ENCODE results near the gene GPR108.

DNA sequence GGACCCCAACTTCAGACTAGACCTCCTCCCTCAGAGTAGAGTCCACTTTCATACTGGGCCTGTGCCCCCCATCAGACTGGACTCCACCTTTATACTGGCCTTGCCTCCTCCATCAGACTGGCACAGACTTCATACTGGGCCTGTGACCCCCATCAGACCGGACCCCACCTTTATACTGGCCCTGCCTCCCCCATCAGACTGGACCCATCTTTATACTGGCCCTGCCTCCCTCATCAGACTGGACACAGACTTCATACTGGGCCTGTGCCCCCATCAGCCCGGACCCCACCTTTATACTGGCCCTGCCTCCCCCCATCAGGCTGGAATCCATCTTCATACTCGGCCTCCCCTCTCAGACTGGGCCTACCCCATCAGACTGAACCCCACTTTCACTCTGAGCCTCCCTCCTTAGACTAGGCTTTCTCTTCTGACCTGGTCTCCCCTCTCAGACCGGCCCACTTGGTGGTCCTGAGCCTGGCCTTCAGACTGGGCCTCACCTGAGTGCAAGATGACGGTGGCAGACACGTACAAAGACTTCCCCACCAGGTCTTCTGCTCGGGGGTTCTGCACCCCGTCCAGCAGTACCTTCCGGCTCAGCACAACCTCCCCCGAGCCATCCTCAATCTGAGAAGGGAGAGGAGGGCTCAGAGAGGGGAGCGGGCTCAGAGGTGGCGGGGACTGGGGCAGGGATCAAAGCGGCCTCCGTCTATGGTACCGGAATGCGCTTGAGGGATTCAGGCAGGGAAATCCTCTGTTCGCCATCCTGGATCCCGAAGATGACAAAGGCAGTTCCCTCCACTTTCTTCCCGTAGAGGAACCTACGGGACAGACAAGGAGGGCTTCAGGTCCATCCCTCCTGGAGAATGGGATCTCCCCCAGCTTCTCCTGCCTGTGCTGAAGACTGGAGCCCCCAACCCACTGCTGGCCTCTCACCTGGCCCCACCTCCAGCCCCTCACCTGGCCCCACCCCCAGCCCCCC lies 24.4 kb downstream of the GPR108 start:
- TF ChIP-seq, protein P1, sequence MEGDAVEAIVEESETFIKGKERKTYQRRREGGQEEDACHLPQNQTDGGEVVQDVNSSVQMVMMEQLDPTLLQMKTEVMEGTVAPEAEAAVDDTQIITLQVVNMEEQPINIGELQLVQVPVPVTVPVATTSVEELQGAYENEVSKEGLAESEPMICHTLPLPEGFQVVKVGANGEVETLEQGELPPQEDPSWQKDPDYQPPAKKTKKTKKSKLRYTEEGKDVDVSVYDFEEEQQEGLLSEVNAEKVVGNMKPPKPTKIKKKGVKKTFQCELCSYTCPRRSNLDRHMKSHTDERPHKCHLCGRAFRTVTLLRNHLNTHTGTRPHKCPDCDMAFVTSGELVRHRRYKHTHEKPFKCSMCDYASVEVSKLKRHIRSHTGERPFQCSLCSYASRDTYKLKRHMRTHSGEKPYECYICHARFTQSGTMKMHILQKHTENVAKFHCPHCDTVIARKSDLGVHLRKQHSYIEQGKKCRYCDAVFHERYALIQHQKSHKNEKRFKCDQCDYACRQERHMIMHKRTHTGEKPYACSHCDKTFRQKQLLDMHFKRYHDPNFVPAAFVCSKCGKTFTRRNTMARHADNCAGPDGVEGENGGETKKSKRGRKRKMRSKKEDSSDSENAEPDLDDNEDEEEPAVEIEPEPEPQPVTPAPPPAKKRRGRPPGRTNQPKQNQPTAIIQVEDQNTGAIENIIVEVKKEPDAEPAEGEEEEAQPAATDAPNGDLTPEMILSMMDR (conservative IDR thresholded peaks at IDR 0.05; ENCODE audit: low read length), result no peak
- no peak for TF ChIP-seq EZH2phosphoT487 (IDR thresholded peaks at IDR 0.05; ENCODE audit: borderline replicate concordance)
